WERI-Rb-1 (cell line): ENCODE results near the gene PDE2A.

Source experiments
- DNase-seq: peaks from one replicate; pipeline ENCODE4 v3.0.0-alpha.2; 2020
- H3K27ac ChIP-seq: fragments of 250-450 bp; sonication (Bioruptor Pico); 2 replicates; pipeline ENCODE4 v1.5.1; 2020; ENCODE audit warnings: mild to moderate bottlenecking, moderate library complexity
- H3K27me3 ChIP-seq: fragments of 250-450 bp; sonication (Bioruptor Pico); 2 replicates; pipeline ENCODE4 v1.5.1; 2021; ENCODE audit warnings: mild to moderate bottlenecking, low read depth, moderate library complexity; ENCODE audit not compliant: insufficient read depth, severe bottlenecking
- H3K36me3 ChIP-seq: fragments of 250-450 bp; sonication (Bioruptor Pico); 2 replicates; pipeline ENCODE4 v1.5.1; 2020; ENCODE audit warnings: mild to moderate bottlenecking, moderate library complexity
- H3K4me3 ChIP-seq: 2 replicates; pipeline ENCODE4 v1.5.1; 2011; ENCODE audit warnings: low read depth, mild to moderate bottlenecking, control low read depth, low read length
- H3K9me3 ChIP-seq: fragments of 250-450 bp; sonication (Bioruptor Pico); 2 replicates; pipeline ENCODE4 v1.5.1; 2021; ENCODE audit warnings: mild to moderate bottlenecking, moderate library complexity; ENCODE audit not compliant: severe bottlenecking
- TF ChIP-seq, protein P1 (sequence below): IDR thresholded peaks from 2 replicates; pipeline ENCODE4 v1.5.1; 2011; ENCODE audit warnings: low read depth, mild to moderate bottlenecking, control low read depth, inconsistent platforms, low read length

PDE2A gene

GRCh38 chr11:72692498-72693237 lies 18.4 kb upstream of the PDE2A start:
- Histone ChIP-seq H3K9me3 (no peaks in the 10 kb centered on the region), H3K4me3 (no peak overlapping the region), H3K36me3 (peaks cover 37% of the 10 kb centered on the region), H3K27me3 (no peaks in the 10 kb centered on the region), H3K27ac (no peak overlapping the region)
- TF ChIP-seq, protein P1, sequence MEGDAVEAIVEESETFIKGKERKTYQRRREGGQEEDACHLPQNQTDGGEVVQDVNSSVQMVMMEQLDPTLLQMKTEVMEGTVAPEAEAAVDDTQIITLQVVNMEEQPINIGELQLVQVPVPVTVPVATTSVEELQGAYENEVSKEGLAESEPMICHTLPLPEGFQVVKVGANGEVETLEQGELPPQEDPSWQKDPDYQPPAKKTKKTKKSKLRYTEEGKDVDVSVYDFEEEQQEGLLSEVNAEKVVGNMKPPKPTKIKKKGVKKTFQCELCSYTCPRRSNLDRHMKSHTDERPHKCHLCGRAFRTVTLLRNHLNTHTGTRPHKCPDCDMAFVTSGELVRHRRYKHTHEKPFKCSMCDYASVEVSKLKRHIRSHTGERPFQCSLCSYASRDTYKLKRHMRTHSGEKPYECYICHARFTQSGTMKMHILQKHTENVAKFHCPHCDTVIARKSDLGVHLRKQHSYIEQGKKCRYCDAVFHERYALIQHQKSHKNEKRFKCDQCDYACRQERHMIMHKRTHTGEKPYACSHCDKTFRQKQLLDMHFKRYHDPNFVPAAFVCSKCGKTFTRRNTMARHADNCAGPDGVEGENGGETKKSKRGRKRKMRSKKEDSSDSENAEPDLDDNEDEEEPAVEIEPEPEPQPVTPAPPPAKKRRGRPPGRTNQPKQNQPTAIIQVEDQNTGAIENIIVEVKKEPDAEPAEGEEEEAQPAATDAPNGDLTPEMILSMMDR, result no peak
- DNase-seq, result no peak

DNA sequence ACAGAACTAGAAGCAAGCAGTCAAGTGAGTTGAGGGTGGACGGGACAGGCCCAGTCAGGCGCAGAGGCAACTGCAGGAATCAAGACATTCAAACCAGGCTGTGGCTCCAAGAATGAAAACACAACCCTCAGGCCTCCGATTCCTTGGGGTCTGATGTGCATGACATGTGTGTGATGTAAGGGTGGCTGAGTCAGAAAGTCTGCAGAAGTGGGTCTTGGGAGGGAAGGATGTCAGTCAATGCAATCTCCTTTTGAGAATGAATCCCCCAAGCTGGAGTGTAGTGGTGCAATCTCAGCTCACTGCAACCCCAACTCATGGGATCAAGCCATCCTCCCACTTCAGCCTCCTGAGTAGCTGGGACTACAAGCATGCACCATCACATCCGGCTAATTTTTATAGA lies 15.9 kb upstream of the PDE2A start:
- peaks cover 27% of the 10 kb centered on the region for H3K36me3 ChIP-seq
- no peak overlapping the region for H3K4me3 ChIP-seq
- no peak overlapping the region for H3K27ac ChIP-seq
- DNase-seq, result no peak
- no peaks in the 10 kb centered on the region for H3K27me3 ChIP-seq
- H3K9me3 ChIP-seq, result no peaks in the 10 kb centered on the region
- TF ChIP-seq, protein P1, result no peak

DNA sequence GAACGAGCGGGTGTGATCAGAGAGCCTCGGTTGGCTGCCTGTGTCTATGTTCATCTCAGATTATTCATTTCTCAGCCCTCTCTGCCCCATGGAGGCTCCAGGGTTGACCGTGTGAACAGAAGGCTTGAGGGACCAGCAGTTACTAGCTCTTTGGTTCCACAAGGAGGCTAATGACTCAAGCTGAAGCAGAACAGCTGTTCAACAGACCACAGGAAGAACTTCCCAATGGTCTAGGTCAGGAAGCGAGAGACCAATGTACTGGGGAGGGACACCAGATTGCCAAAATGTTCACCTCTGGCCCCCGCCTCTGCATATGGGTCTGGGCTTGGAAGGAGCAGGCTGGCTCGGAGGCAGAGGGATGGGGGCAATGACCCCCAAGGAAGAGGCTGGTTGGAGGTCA lies 14.7 kb upstream of the PDE2A start:
- H3K36me3 ChIP-seq, result peaks cover 27% of the 10 kb centered on the region

DNA sequence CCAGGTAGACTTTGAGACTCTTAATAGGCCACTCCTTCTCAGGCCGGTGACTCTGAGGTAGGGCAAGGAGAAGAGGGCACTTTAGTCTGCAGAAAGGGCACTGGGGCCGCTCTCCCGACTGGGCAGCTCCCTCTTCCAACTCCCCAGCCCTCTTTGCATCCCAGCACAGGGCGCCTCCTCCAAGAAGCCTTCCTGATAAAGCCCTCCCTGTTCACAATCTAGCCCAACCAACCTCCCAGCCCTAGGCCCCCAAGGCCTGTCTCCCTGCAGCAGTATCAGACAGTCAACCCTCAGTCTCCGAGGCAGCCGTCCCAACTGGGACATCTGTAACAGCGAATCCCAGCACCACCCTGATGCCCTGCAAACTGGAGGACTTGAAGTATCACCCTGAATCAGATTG lies 14.3 kb upstream of the PDE2A start:
- H3K9me3 ChIP-seq, result no peaks in the 10 kb centered on the region
- H3K27ac ChIP-seq, result no peak overlapping the region
- H3K36me3 ChIP-seq, result peaks cover 27% of the 10 kb centered on the region
- H3K27me3 ChIP-seq, result no peaks in the 10 kb centered on the region
- no peak overlapping the region for H3K4me3 ChIP-seq
- TF ChIP-seq, protein P1, result no peak
- DNase-seq, result no peak

More for the DNA sequence above, 14.7 kb upstream of the PDE2A start:
- no peak for DNase-seq
- no peaks in the 10 kb centered on the region for H3K9me3 ChIP-seq
- no peak overlapping the region for H3K4me3 ChIP-seq
- no peak overlapping the region for H3K27ac ChIP-seq
- TF ChIP-seq, protein P1, result no peak
- no peaks in the 10 kb centered on the region for H3K27me3 ChIP-seq

- H3K9me3 ChIP-seq, result no peaks in the 10 kb centered on the region
- TF ChIP-seq, protein P1, result no peak
- peaks cover 21% of the 10 kb centered on the region for H3K36me3 ChIP-seq
- no peaks in the 10 kb centered on the region for H3K27me3 ChIP-seq
- no peak overlapping the region for H3K4me3 ChIP-seq
- no peak for DNase-seq
- no peak overlapping the region for H3K27ac ChIP-seq
Observed at GRCh38 chr11:72687326-72687725, 13.1 kb upstream of the PDE2A start.
